Coronary artery (tissue), 2 donors: ENCODE measurements around the gene POC1A.
A peak's percentile ranks its signal among the peaks of the same experiment; 100 is the strongest.

ENCODE experiments used
- DNase-seq: peaks from one replicate; pipeline ENCODE4 v3.0.0-alpha.2; 2017; ENCODE audit warnings: low spot score
- H3K27ac ChIP-seq, 2 donors: fragments of 200-600 bp; sonication (generic); one replicate each; pipeline ENCODE4 v1.5.1; 2016 to 2019
- H3K4me3 ChIP-seq: fragments of 200-600 bp; sonication (generic); 2 replicates; pipeline ENCODE4 v1.5.1; 2016; ENCODE audit warnings: mild to moderate bottlenecking, moderate library complexity
- TF ChIP-seq, protein P1 (sequence below): fragments of 200-600 bp; sonication (generic); IDR thresholded peaks from one replicate; pipeline ENCODE4 v1.5.1; 2019; ENCODE audit warnings: antibody characterized with exemption

The POC1A gene

DNA sequence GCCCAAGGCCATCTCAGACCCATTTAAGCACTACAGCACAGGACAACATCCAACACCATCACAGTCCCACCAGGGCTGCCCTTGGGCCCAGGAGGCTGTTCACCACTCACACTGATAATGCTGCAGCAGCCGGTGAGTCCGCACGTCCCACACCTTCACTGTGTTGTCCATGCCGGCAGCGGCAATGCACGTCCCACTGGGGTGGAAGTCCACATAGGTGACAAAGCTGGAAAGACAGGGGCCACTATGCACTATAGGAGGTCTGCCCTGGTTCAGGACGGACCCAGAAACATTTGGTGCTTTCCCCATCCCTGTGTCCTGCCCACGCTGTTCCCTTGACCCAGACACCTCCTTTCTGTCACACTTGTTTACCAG is 8.5 kb downstream of the POC1A start:
- no peak overlapping the region for H3K4me3 ChIP-seq
- no peak overlapping the region for H3K27ac ChIP-seq
- DNase-seq = no peak
- TF ChIP-seq, protein P1, sequence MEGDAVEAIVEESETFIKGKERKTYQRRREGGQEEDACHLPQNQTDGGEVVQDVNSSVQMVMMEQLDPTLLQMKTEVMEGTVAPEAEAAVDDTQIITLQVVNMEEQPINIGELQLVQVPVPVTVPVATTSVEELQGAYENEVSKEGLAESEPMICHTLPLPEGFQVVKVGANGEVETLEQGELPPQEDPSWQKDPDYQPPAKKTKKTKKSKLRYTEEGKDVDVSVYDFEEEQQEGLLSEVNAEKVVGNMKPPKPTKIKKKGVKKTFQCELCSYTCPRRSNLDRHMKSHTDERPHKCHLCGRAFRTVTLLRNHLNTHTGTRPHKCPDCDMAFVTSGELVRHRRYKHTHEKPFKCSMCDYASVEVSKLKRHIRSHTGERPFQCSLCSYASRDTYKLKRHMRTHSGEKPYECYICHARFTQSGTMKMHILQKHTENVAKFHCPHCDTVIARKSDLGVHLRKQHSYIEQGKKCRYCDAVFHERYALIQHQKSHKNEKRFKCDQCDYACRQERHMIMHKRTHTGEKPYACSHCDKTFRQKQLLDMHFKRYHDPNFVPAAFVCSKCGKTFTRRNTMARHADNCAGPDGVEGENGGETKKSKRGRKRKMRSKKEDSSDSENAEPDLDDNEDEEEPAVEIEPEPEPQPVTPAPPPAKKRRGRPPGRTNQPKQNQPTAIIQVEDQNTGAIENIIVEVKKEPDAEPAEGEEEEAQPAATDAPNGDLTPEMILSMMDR = no peak

GRCh38 chr3:52144796-52145735 is 9.2 kb downstream of the POC1A start:
- no peak overlapping the region for H3K27ac ChIP-seq
- TF ChIP-seq, protein P1 = no peak
- DNase-seq = no peak
- no peak overlapping the region for H3K4me3 ChIP-seq

GRCh38 chr3:52144034-52144795 is 10.0 kb downstream of the POC1A start:
- H3K27ac ChIP-seq = no peak overlapping the region
- TF ChIP-seq, protein P1 = peak; percentile 92
- DNase-seq = no peak
- no peak overlapping the region for H3K4me3 ChIP-seq

- TF ChIP-seq, protein P1 = no peak
- H3K27ac ChIP-seq = no peak overlapping the region
- no peak for DNase-seq
- no peak overlapping the region for H3K4me3 ChIP-seq
These were observed 10.6 kb downstream of the POC1A start for GRCh38 chr3:52143616-52144015.

DNA sequence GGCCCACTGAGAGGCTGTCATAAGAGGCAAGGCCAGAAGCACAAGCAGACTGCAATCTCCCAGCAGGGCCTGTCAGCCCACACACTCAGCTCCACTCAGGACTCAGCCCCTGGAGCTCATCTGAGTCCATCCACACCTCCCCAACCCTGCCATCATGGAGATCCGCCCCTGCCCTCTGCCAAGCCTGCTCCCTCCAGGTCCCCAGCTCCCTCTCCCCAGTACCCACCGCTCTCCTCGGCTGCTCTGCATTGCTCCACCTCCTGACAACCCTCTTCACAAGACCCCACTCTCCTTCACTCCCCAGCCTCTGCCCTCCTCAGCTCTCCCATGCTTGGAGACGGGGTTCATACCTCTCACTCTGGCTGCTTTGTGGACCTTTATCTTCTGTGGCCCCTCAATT is 11.1 kb downstream of the POC1A start:
- DNase-seq = no peak
- Histone ChIP-seq H3K4me3 (no peak overlapping the region), H3K27ac (no peak overlapping the region)
- TF ChIP-seq, protein P1 = no peak

GRCh38 chr3:52141751-52142150 is 12.5 kb downstream of the POC1A start:
- no peak overlapping the region for H3K27ac ChIP-seq
- DNase-seq = no peak
- H3K4me3 ChIP-seq = no peak overlapping the region
- TF ChIP-seq, protein P1 = no peak
